ENCODE data around the gene ARF6.

- no peak for TF ChIP-seq CTCF (IDR thresholded peaks at IDR 0.05; ENCODE audit: poor library complexity, severe bottlenecking)
- no peak for TF ChIP-seq POLR2AphosphoS5 (IDR thresholded peaks at IDR 0.05)
These were observed 40.2 kb downstream of the ARF6 start for GRCh38 chr14:49933128-49933527.
